ENCODE data around the gene RILP.

RILP gene

GRCh38 chr17:1607971-1608320 is 41.7 kb downstream of the RILP start:
- DNase-seq (ENCODE audit: low read depth), result no peak
- no peak overlapping the region for H3K4me3 ChIP-seq (ENCODE audit: low read length)
- TF ChIP-seq CTCF (conservative IDR thresholded peaks at IDR 0.05; ENCODE audit: low read length), result no peak

- no peak for TF ChIP-seq CTCF (conservative IDR thresholded peaks at IDR 0.05; ENCODE audit: low read length)
- H3K4me3 ChIP-seq (ENCODE audit: low read length), result no peak overlapping the region
- no peak for DNase-seq (ENCODE audit: low read depth)
These were observed 43.2 kb downstream of the RILP start for GRCh38 chr17:1606352-1606985.

DNA sequence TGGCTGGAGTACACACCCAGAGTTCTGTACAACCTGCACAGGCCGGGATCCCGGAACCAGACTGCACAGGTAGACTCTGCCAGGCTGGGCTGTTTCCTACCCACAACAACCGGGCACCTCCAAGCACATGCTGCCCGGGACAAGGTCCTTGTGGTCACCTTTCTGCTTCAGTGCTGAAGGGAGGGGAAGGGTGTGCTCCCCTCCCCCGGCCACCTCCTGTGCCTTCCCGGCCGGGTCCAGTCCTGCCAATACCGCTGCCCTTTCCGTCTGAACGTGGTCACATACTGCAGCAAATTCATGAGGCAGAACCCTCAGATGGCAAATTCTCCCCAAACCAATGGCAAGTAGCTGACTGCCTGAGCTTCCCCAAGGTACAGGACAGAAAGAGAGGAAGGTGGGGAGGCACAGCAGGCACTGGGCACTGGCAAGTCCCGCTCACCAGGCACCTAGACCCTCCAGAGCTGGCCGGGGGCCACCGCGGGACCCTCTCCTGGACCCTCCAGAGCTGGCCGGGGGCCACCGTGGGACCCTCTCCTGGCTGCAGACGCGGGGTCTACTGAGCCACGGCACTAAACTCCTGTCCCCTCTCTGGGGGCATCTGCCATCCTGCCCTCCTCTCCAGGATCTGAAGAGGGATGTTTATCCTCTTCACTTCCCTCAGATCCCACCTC is 43.9 kb downstream of the RILP start:
- no peak for TF ChIP-seq CTCF (conservative IDR thresholded peaks at IDR 0.05; ENCODE audit: low read length)
- no peak overlapping the region for H3K4me3 ChIP-seq (ENCODE audit: low read length)
- DNase-seq (ENCODE audit: low read depth), result no peak

DNA sequence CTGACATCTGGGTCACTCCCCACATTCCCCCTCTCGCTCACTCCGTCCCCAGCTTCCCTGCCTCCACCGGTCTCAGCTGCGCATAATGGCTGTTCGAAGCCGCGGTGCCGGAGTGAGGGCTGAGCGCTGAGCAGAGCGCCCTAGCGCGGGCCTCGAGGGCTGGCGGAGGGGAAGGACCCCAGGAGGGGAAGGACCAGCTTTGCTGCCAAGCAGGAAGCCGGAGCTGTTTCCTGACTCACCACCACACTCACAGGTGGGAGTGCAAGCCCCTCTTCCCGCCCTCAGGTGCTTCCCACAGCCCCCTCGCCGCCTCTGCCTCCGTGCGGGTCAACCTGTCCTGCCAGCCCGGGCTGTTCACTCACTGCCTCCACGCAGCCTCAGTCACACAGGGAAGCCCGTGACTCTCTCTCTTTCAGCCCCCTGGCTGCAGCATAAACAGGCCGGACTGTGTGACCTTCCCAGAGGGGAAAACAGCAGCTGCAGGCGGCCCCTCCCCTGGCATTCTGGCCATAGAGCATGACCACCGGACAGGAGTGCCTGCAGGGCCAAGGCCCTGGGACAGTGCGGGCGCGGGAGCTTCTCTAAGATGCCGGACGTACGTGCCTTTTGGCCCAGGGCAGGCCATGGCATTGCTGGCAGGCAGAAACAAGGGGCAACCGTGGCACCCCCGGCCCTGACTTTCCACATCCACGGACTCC is 44.7 kb downstream of the RILP start:
- H3K4me3 ChIP-seq (ENCODE audit: low read length), result no peak overlapping the region
- DNase-seq (ENCODE audit: low read depth), result no peak
- no peak for TF ChIP-seq CTCF (conservative IDR thresholded peaks at IDR 0.05; ENCODE audit: low read length)

- no peak for TF ChIP-seq CTCF (conservative IDR thresholded peaks at IDR 0.05; ENCODE audit: low read length)
- no peak overlapping the region for H3K4me3 ChIP-seq (ENCODE audit: low read length)
- no peak for DNase-seq (ENCODE audit: low read depth)
These were observed 48.1 kb downstream of the RILP start for GRCh38 chr17:1601571-1601970.

- TF ChIP-seq CTCF (conservative IDR thresholded peaks at IDR 0.05; ENCODE audit: low read length), result no peak
- no peak for DNase-seq (ENCODE audit: low read depth)
- H3K4me3 ChIP-seq (ENCODE audit: low read length), result no peak overlapping the region
These were observed 51.1 kb downstream of the RILP start for GRCh38 chr17:1598399-1599095.

All from AG10803 (cell line).